Measurements from ENCODE around the gene PAX7.

- TF ChIP-seq POLR2AphosphoS5 (IDR thresholded peaks at IDR 0.05; ENCODE audit: insufficient read depth, low read depth, low read length) (no peak), CTCF (IDR thresholded peaks at IDR 0.05; ENCODE audit: extremely low read depth in 1 of 2, insufficient read depth in 1 of 2, low read depth in 1 of 2, low read length in 2 of 2) (no peak)
Measured at GRCh38 chr1:18684303-18684702, 53.7 kb downstream of the PAX7 start.
